ENCODE data around the gene LPA. TPM values are rescaled to one million over a fixed set of nuclear protein-coding genes. Genes with fewer than 3 reads are reported as not detected.
"Not testable (repeated sequence)": the region's sequence is repeated elsewhere in the genome, so short reads cannot be mapped to it uniquely, and the experiment has no call there.

Gene LPA
- total RNA-seq, 1 donor from 2014 or later, result not detected

- ATAC-seq (ENCODE audit: low read depth) (no peak), DNase-seq (no peak)
- no peak overlapping the region for H3K4me3 Mint-ChIP-seq
- POLR2A ChIA-PET, result no interaction called here
- H3K4me1 Mint-ChIP-seq, result no peaks in the 10 kb centered on the region
- H3K27me3 Mint-ChIP-seq, result no peaks in the 10 kb centered on the region
- TF ChIP-seq CTCF (IDR thresholded peaks at IDR 0.05), result no peak
- CTCF ChIA-PET, result no interaction called here
- no peaks in the 10 kb centered on the region for H3K36me3 Mint-ChIP-seq (ENCODE audit: low read depth)
- H3K27ac Mint-ChIP-seq, result no peak overlapping the region
- H3K9me3 Mint-ChIP-seq, result peaks cover 7% of the 10 kb centered on the region
- intact Hi-C loops (cut with micrococcal nuclease), result no loop called here
These were observed 82.7 kb downstream of the LPA start for GRCh38 chr6:160581406-160581805.

GRCh38 chr6:160578515-160578914 lies 85.6 kb downstream of the LPA start:
- intact Hi-C loops (cut with micrococcal nuclease); ATAC-seq (ENCODE audit: low read depth); H3K4me1 Mint-ChIP-seq; CTCF ChIA-PET; POLR2A ChIA-PET; DNase-seq; H3K27ac Mint-ChIP-seq; H3K27me3 Mint-ChIP-seq; H3K36me3 Mint-ChIP-seq (ENCODE audit: low read depth); H3K4me3 Mint-ChIP-seq: not testable (repeated sequence)
- H3K9me3 Mint-ChIP-seq, result peaks cover 14% of the 10 kb centered on the region

- peaks cover 10% of the 10 kb centered on the region for H3K9me3 Mint-ChIP-seq
- no peak overlapping the region for H3K4me3 Mint-ChIP-seq
- CTCF ChIA-PET, result no interaction called here
These were observed 90.1 kb downstream of the LPA start for GRCh38 chr6:160573943-160574342.

GRCh38 chr6:160571201-160571600 lies 92.9 kb downstream of the LPA start:
- H3K36me3 Mint-ChIP-seq (ENCODE audit: low read depth); intact Hi-C loops (cut with micrococcal nuclease); H3K27ac Mint-ChIP-seq; H3K27me3 Mint-ChIP-seq; CTCF ChIA-PET; ATAC-seq (ENCODE audit: low read depth); POLR2A ChIA-PET; H3K4me1 Mint-ChIP-seq; H3K4me3 Mint-ChIP-seq; DNase-seq: not testable (repeated sequence)
- peaks cover 10% of the 10 kb centered on the region for H3K9me3 Mint-ChIP-seq

More at GRCh38 chr6:160573943-160574342, 90.1 kb downstream of the LPA start:
- DNase-seq (no peak), ATAC-seq (ENCODE audit: low read depth) (no peak)
- intact Hi-C loops (cut with micrococcal nuclease), result no loop called here
- Mint-ChIP-seq H3K27ac (no peak overlapping the region), H3K4me1 (no peaks in the 10 kb centered on the region), H3K36me3 (ENCODE audit: low read depth) (no peaks in the 10 kb centered on the region), H3K27me3 (no peaks in the 10 kb centered on the region)
- POLR2A ChIA-PET, result no interaction called here
- no peak for TF ChIP-seq CTCF (IDR thresholded peaks at IDR 0.05)

GRCh38 chr6:160544802-160545201 lies 119.3 kb downstream of the LPA start:
- intact Hi-C loops (cut with micrococcal nuclease), result no loop called here
- no peaks in the 10 kb centered on the region for H3K4me1 Mint-ChIP-seq

GRCh38 chr6:160535270-160535669 lies 128.8 kb downstream of the LPA start:
- intact Hi-C loops (cut with micrococcal nuclease), result loop anchor here (2.0 kb wide), 1 partner anchor 842 kb away; the partner anchor contains the start of gene SOD2
- H3K36me3 Mint-ChIP-seq (ENCODE audit: low read depth), result no peaks in the 10 kb centered on the region
- H3K27me3 Mint-ChIP-seq, result peaks cover 6% of the 10 kb centered on the region
- no peak overlapping the region for H3K4me3 Mint-ChIP-seq
- DNase-seq, result no peak
- no peaks in the 10 kb centered on the region for H3K4me1 Mint-ChIP-seq
- no peak for TF ChIP-seq CTCF (IDR thresholded peaks at IDR 0.05)
- ChIA-PET POLR2A (no interaction called here), CTCF (interaction anchor here (3.2 kb wide), 1 partner anchor 15 kb away, joined by 46 read pairs; no protein-coding TSS in a partner anchor)
- no peak overlapping the region for H3K27ac Mint-ChIP-seq
- no peaks in the 10 kb centered on the region for H3K9me3 Mint-ChIP-seq
- no peak for ATAC-seq (ENCODE audit: low read depth)

More at GRCh38 chr6:160544802-160545201, 119.3 kb downstream of the LPA start:
- CTCF ChIA-PET, result no interaction called here
- POLR2A ChIA-PET, result no interaction called here
- Mint-ChIP-seq H3K27me3 (no peaks in the 10 kb centered on the region), H3K4me3 (no peak overlapping the region), H3K27ac (no peak overlapping the region), H3K36me3 (ENCODE audit: low read depth) (no peaks in the 10 kb centered on the region), H3K9me3 (no peaks in the 10 kb centered on the region)
- no peak for TF ChIP-seq CTCF (IDR thresholded peaks at IDR 0.05)
- no peak for DNase-seq
- ATAC-seq (ENCODE audit: low read depth), result no peak

All from activated B cell treated with CpG ODN at 0.5 μM for 24 hours (primary cell).